Stimulated activated CD8-positive, alpha-beta memory T cell treated with anti-CD3 and anti-CD28 coated beads, Interleukin-7, amount 100 ng/mL, for 24 hours (primary cell): ENCODE measurements around the gene SPPL2C.

Source experiments
- DNase-seq: peaks from one replicate; pipeline ENCODE4 v3.0.0-alpha.2; 2020; ENCODE audit warnings: low read depth

Gene SPPL2C, protein sequence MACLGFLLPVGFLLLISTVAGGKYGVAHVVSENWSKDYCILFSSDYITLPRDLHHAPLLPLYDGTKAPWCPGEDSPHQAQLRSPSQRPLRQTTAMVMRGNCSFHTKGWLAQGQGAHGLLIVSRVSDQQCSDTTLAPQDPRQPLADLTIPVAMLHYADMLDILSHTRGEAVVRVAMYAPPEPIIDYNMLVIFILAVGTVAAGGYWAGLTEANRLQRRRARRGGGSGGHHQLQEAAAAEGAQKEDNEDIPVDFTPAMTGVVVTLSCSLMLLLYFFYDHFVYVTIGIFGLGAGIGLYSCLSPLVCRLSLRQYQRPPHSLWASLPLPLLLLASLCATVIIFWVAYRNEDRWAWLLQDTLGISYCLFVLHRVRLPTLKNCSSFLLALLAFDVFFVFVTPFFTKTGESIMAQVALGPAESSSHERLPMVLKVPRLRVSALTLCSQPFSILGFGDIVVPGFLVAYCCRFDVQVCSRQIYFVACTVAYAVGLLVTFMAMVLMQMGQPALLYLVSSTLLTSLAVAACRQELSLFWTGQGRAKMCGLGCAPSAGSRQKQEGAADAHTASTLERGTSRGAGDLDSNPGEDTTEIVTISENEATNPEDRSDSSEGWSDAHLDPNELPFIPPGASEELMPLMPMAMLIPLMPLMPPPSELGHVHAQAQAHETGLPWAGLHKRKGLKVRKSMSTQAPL

DNA sequence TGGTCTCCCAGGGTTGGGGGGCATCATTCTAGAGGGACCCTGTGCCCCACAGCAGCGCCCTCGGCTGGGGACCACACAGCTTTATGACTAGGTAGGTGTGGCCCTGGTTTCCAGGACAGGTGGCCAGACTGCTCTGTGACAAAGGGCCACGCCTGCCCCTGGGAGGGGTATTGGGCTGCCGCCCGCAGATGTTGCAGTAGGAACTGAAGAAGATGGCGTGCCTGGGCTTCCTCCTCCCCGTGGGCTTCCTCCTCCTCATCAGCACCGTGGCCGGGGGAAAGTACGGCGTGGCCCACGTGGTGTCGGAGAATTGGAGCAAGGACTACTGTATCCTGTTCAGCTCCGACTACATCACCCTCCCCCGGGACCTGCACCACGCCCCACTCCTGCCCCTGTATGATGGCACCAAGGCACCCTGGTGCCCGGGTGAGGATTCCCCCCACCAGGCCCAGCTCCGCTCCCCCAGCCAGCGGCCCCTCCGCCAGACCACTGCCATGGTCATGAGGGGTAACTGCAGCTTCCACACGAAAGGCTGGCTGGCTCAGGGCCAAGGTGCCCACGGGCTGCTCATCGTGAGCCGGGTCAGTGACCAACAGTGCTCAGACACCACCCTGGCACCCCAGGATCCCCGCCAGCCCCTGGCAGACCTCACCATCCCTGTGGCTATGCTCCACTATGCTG lies at the start of gene SPPL2C:
Gene SPPL2C (plus strand): TSS at position 187 of the 681 bp plus-strand sequence. CDS start 26 bp downstream, at position 213.
- DNase-seq = no peak

DNA sequence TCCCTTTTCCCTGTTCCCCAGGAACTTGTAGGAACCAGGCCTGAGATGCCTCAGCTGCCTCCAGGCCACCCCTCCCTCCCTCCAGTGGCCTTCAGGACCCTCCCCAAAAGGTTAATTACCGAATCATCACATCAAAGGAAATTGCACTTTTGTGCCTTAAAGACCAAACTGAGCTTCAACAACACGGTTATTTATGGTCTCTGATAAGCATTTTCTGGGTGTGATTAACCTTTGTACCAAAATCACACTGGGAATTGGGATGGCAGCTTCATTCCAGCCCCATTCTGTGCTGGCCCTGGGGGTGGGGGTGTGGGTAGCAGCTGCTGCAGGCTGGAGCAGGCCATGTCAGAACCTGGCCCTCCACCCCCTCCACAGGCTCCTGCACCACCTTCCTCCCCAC lies 43.9 kb upstream of the SPPL2C start:
- no peak for DNase-seq

DNA sequence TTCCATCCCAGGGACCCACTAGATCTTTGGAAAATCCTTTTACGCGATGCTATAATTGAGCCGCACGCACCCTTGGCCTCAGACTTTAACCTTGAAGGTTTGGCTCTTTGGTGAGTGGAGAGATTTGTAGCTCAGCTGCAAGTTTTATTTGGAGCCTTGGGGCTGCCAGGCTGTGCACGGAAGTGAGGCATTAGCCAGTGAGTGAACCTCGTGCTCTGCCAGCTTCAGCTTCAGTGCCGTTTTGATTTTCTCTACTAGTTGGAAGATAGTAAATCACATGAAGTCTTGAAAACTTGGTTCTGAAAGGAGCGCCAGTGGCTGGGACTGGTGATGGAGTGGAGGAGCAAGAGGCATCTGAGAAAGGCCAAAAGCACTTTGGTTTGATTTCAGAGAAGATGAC lies 43.3 kb upstream of the SPPL2C start:
- DNase-seq = no peak

DNA sequence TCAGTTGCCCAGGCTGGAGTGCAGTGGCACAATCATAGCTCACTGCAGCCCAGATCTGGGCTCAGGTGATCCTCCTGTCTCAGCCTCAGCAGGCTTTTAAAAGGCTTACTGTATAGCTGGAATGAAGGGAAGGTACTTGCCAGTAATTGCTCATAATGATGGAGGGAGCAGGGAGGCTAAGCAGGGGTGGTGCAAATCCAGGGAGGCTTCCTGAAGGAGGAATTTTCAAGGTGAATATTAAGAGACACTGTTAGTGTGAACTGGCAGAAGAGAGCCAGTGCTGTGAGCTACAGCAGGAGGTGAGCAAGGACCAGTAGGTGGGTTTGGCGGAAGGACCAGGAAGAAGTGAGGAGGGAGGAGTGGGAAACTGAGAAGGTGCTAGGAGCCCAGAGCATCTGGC lies 35.8 kb upstream of the SPPL2C start:
- no peak for DNase-seq

DNA sequence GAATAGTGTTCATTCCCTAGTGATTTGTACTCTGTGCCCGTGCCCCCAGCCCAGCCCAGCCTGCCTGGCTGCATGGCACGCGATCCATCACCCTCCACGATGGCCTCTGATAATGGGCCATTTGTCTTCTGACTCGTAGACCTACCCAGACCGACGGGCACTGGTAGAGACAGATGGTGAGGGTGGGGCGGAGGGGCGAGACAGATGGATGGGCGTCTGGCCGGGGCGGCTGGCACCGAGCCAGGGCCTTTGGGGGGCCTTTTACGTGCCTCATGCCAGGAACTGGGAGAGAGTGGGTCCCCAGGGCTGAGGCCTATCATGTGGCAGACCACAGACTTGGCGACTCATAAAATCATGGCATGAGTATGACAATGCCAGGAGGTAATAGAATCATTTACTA lies 35.2 kb upstream of the SPPL2C start:
- DNase-seq = no peak

DNA sequence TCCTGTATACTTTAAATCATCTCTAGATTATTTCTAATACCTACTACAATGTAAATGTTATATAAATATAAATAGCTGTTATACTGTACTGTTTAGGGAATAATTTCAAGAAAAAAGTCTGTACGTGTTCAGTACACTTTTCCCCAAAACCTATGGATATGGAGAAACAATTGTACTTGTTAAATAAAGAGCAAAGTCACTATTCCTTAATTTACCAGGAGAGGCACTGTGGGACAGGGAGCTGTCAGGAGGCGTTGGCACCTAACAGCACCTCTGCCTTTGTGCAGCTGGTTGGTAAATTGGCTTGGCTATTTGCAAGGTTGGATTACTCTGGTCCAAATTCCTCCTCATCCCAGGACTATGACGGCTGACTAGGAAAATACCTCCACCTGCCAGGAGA lies 32.6 kb upstream of the SPPL2C start:
- DNase-seq = no peak

DNA sequence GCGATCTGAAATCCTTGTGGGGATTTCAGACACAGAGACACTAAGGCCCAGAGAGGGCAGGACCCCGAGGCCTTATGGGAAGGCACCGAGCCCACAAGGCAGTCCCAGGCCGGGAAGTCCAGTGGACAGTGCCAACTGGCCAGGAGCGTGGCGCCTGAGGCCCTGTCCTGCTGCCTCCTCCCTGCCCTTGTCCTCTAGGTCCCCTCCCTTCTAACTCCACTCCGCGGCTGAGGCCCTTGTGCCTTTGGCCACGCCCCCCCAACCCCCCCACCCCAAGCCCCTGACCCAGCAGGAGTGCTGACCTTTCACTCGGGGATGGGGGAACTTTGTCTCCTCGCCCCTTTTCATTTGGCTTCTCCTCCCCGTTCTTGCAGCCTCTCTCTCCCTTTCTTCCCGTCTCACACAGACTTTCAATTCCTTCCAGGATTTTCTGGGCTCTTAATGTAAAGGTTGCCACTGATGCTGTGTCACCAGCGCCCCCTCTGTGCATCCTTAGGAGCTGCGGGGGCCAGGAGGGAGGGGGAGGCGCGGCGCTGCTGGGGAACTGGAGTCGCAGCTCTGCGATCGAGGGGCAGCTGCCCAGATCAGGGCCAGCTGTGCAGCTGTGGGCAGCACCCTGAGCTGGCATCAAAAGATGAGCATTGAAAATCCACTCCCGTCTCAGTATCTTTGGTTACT lies 31.5 kb upstream of the SPPL2C start:
- no peak for DNase-seq

DNA sequence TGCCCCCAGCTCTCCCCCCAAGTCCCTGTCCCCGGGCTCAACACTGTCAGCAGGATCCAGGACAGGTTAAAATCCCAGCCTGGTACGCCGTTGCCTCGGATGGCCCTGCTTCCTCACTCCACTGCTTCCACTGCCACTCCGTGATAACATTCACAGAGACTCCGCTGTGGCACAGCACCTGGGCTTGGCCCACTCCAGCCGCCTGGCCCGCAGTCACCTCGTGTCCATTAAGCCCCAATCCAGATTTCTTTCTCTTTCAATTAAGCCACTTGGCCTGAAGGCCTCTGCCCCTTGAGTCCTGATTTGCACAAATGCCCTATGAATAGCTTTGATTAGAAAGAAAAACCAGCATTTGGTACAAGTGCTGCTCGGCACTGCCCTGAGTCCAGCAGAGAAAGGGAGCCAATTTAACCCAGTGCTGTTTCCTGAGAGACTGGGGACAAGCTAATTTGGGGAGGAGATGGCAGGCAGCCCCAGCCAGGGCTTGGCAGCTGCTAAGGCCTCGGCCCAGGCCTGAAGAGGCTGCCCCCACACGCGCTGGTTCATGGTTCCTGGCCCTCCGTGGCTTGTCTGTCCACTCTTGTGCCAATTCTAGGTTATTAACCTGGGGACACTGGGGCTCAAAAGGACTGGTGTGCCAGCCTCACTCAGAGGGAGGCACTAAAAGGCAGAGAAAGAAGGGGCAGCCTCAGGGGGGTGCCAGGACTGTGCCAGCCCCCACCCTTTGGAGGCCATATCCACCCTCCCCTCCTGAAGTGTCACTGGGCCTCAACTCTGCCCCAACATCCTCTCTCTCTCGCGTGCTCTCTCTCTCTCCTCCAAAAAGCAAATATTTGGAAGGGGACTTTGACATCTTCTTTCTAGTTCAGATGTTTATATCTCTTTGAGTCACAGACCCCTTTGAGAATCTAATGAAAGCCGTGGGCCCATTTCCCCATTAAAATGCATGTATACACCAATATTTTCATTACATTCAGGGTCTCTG lies 29.8 kb upstream of the SPPL2C start:
- DNase-seq = no peak

DNA sequence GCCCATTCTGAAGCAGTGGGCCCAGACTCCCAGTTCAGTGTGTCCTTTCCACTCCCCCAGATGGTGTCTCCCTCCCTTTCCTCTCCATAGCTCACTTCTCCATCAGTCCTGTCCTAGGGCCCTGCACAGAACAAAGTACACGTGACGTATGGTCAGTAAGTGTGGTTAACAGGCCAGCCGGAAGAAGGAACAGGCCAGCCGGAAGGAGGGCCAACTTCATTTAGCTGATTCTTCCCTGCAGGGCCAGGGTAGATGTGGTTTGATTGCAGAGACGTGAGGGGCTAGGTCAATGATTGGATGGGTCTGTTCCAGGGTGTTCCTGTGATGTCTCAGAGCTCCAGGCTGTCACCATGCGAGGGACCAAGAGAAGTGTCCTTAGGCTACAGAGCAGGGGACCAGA lies 28.9 kb upstream of the SPPL2C start:
- DNase-seq = no peak

DNA sequence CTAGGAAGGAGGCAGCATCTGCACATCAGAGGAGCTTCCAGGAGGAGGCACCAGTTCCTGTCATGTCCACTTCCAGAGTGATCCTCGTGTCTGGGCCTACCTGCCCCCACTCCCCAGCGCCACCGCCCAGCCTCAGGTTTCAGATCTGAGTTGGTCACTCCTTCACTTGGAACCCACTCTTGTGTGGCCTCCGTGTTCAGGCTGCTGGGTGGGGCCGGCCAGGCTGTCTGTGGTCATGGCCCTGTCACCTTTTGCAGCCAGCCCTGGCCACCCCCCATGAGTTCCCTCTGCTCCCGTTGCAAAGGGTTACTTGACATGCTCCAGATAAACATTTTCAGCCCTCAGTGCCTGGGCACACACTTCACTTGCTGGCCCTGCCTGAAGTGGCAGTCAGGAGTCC lies 26.6 kb upstream of the SPPL2C start:
- no peak for DNase-seq

DNA sequence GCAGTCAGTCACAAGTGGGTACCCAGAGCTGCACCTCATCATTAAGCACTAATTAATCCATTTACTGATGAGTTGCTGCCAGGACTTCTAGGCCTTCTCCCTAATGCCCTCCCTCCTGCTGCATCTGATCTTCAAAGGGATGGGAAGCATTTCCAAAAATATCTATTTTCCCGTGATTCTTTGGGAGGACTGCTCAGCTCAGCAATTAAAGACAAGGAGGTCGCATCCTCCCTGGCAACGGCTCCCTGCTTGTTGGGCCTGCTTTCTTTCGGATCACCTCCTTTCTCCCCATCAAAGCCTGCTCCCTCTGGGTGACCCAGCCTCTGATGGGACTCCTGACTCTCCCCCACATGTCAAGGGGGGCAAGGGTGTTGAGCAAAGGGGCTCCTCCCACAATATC lies 26.0 kb upstream of the SPPL2C start:
- no peak for DNase-seq

DNA sequence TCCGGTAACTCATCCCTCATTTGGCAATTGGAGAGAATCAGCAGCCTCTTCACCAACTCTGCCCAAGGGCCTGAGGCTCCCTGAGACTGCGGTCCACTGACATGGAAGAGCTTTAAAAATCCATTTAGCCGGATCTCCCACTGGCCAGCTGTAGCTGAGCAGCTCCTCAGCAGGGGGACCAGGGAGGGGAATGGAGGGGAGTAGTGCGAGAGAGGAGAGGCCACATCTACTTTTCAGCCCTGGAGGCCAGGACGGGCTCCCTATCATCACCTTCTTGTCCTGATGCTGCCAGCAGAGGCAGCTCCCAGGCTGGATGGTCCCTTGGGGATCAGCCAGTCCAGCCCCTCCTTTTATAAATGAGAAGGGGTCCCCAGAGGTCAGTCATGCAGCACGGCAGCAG lies 25.0 kb upstream of the SPPL2C start:
- DNase-seq = no peak

DNA sequence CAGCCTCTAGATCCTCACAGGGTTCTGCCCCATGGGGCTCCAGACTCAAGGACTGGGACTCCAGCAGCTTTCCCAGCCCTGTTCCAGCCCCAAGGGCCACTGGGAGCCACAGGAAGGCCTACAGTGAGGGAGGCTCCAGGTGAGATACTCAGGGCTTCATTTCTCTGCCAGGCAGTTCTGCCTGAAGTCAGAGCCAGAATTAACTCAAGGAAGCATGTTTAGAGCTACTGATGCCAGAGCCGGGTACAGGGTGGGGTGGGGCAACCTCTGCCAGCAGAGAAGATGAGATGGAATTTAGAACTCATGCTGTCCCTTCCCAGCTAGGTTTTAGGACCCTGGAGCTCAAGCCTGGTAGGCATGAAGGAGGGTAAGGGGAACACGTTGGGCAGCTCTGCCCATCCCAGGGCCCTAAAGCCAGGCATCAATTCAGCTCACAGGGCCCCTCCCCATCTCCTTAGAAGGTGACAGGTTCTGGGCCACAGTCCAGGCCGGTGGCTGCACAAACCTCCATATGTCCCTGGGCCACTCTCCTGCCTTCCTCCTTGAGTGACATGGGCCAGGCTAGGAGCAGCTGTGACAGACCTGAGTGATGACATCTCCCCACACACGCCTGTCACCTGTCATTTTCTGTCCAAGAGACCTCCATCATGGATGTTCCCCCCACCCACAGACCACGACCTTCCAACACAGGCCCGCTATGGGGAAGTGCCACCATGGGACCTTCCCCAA lies 24.5 kb upstream of the SPPL2C start:
- no peak for DNase-seq

DNA sequence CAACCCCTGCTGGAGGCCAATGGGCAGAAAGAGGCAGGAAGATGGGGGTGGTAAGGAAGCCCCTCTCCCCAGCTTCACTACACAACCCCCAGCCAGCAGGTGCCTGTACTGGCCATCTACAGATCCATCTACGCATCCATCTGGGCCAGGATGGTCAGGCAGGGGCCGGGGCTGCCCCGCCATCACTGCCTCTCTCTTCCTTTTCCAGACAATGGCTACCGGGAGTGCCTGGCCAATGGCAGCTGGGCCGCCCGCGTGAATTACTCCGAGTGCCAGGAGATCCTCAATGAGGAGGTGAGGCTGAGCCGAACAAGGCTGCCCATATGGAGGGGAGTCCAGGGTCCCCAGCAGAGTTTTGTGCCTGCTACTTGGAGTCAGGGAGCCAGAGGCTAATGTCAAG lies 23.5 kb upstream of the SPPL2C start:
- DNase-seq = no peak

DNA sequence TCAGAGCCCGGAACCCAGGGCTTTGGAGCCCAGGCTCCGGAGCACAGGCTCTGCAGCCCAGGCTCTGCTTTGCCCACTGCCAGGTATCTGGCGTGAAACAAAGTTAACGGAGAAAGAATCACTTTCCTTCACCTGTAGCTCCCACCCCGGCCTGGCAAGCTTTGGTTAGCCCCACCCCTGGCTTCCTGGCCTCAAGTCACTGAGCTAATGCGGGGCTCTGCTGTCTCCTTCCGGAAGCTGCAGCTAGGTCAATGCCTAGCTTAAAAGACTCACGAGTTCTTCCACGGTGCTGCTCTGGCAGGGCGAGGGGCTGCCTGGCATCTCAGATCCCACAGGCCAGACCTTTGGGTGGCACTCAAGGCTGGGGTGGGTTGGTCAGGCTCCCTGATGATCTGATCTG lies 21.1 kb upstream of the SPPL2C start:
- no peak for DNase-seq

DNA sequence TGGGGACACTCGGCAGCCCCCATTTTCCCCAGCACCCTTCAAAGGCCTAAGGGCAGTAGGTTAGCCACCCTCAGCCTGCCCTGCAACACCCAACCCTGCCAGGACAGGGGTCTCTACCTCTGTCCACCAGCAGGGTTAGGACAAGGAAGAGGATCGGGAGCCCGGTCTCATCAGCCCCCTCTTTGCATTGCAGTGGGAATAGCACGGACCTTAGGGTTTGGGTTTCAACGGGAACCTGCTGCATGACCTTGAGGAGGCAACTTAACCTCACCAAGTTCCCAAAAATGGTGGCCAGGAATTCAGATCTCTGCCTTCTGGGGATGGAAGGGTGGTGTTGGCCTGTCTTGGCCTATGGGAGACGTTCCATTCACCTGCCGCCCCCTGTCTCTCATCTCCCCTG lies 20.2 kb upstream of the SPPL2C start:
- DNase-seq = no peak

DNA sequence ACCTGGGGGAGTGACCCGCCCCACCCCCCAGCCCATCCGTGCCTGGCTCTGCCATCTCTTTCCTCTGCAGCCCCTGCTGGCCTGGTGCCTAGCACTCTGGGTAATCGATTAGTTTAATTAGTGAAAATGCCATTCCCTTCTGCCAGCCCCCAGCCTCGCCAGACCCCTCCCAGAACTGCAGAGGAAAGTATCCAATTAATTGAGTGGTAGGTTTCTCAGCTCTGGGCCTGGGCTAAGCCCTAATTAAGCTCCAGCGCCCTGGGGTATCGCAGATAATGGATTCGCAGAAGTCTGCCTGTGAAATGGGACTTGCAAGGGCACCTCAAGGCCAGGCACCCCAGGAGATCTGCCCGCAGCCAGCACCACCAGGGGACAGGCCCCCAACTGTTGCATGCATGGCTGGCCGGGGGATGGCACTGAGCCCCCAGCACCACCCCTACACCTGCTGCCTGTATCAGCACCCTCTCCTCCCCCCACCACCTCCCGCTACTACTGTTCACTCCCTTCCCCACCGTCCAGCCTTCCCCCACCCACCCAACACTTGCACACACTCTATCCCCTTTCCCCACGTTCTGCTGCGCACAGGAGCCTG lies 19.7 kb upstream of the SPPL2C start:
- DNase-seq = no peak

DNA sequence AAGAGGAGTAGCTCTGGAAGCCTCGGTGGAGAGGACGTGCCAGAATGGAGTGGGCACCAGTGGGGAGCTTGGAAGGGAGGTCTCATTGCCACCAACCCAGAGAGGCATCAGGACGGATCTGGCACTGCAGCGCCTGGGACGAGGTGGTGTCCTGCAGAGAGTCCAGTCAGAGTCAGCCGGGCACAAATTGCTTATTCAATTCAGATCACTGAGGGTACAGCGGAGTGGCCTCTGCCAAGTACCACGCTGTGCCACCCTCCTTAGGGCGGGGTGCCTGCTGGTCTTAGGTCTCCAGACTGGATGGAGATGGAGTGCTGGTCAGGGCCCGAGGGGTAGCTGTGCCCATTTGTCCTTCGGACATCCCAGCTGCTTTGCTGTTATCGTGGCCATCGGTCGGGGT lies 18.9 kb upstream of the SPPL2C start:
- DNase-seq = no peak

DNA sequence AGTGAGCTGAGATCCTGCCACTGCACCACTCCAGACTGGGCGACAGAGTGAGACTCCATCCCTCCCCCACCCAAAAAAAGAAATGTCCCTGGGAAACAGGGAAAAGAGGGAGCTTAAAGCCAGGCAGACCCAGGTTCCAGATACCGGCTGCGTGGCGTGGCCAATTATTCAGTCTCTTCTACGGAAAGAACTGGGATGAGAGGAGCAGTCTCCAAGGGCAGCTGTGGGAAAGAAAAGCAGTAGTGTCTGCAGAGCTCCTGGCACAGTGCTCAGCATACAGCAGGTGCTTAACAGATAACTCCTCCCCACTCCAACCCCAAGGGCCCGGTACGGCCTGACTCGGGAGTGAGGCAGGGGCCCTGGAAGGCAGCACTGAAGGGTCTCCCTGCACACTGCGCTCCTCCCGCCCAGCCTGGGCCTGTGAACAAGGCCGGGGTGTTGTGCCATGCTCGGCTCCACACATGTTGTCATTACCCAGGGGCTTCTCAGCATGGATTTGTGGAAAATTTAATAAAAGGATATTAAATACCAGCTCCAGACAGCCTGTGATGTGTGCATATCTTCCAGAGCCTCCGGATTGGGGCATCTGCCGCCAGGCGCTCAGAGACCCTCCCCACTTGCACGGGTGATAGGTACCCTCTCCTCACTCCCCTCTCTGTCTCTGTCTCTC lies 17.6 kb upstream of the SPPL2C start:
- DNase-seq = no peak

DNA sequence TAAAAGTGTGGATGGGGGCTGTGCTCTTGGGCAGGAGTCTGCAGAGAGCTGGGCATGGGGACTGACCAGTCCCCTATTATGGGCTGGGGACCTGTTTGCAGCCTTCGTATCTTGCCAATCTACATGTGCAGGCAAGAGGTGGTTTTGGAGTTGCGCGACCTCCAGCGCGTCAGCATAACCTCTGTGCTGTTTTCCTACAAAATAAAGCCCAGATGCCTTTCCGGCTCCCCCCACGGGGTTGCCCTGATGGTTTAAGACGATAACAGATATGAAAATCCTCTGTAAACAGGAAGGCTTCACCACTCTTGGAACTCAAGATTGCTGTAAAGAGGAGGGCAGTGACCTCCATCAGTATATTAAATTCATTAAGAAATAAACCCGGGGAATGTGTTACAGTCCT lies 16.5 kb upstream of the SPPL2C start:
- no peak for DNase-seq
